LoVo (cell line): ENCODE data around the gene NCBP2.

Experiments
- DNase-seq: peaks from one replicate; pipeline ENCODE4 v3.0.0-alpha.2; 2016; ENCODE audit warnings: low spot score

The NCBP2 gene

DNA sequence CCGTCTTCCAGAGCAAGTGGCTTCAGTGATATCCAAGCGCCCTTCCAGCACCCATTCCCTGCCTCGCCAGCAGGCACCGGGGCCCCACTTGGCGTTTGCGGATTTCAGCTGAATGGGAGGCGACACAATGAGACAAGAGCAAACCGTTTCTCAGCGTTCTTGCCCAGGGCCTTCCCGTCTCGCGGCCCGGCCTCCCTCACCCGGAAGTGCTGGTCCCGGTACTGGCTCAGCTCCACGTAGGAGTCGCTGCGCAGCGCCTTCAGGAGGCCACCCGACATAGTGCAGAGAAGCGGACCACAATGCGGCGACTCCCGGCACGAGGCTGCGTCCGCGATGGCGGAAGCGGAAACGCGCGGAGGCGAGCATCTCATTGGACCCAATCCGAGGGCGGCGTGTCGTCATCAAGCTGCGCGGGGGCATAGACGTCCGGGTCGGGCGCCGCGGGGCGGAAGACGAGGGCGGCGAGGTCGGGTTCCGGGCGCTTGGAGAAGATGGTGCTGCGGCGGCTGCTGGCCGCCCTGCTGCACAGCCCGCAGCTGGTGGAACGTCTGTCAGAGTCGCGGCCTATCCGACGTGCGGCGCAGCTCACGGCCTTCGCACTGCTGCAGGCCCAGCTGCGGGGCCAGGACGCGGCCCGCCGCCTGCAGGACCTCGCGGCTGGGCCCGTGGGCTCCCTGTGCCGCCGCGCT is at the start of gene NCBP2:
TSS of gene NCBP2 (minus strand) at position 303 of the 689 bp plus-strand sequence. CDS start at position 278, 25 bp downstream.
- peak; percentile 98 for DNase-seq

DNA sequence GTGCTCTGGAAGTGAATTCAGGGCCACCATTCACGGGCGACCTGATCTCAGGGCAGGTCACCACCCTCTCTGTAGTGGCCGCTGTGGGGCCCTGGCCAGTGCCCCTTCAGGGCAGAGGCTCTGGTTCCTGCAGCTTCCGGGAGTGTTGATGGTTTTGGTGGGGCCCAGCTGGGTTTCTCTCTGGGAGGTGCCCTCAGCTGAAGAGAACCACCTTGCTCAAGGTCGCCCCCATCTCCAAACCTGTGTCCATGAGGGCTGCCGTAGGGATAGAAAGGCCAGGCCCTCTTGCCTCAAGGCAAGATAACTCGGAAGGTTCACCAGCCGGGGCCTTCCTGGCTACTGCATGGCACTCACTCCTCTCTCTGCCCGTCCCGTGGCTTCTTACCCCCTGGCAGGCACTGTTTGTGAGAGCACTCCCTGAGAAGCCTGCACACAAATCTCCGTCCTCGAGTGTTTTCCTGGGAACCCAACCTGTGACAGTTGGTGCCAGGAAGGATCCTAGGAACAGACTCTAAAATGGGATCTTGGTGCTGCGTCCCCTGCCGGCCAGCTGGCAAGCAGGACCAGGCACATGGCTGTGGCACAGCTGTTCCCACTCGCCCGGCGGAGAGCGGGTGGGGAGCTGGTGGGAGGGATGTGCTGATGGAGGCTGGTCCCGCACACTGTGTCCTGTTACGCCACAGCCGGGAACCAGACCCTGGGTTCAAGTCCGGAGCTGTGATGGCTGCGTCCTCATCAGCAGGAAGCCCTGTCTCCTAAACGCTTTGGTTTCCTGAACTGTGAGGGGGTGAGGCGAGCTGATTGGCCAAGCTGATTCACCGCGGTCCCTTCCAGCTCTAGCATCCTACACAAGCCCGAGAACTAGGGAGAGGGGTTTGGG is 49.5 kb upstream of the NCBP2 start:
- no peak for DNase-seq

DNA sequence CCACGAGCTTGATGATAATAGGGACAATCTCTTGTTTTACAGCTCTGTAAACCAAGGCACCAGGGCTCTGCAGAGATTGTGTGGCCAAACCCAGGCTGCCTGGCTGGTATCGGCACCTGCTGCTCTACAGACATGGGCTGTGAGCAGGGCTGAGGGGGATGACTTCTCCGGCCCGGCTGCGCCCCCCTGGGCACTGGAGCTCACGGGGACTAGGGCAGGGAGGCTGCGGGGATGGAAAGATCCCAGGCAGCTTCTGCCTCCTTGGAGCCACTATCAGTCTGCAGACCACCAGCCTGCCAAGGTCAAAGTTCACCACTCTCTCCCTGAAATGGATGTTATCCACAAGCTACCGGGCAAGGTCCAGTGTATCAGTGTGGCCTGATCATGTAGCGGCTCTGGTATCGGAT is 48.3 kb upstream of the NCBP2 start:
- no peak for DNase-seq

DNA sequence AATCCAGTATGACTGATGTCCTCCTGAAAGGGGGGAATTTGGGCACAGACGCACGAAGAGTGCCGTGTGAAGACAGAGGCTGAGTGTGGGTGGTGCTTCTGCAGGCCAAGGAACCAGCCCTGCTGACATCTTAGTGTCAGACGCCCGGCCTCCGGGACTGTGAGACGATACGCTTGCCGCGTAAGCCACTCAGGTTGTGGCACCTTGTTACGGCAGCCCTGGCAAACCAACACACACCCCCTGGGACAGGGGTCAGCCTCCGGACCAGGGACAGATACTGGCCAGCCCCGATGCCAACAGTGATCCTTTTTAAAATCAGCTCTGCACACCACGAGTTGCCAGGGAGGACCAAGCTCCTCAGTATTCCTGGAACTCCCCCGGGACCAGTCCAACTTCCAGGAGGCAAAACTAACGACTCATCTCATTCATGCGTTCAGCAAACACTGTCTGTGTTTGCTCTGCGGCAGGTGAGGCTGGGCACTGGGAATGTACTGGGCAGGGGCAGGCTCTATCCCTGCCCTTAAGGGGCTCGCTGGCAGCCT is 47.5 kb upstream of the NCBP2 start:
- peak; percentile 32 for DNase-seq

DNA sequence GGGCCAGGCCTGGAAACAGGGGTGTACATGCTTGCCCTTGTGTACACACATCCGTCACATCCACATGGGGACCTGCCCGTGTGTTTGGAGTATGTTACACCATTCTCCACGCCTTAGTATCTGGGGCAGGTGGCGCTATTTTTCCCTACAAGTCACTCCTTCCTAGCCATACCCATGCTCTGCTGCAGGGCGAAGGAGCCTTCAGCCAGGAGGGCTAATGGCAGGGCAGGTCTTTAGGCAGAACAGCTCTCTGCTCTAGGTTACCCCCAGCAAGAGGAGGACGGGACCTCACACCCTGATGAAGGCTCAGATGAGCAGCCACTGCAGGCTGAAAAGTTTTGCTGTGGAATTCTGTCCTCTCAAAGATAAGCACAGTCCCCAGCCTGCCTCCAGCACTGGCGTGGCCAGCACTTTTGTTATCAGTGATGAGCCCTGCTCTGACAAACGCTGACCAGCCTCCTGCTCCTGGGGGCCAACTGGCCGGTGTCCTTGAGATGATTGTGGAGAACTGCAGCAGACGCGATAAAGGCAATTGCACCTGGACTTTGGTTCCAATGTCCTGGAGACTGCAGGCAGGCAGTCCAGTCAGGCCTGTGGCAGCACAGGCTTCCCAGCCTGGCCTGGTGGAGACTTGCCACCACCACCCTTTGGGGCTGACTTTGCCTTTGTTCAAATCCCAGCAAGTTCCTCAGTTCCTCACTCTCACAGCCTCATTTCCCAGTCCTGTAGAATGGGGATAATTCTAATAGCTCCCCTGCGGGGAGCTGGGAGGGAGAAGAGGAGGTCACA is 46.1 kb upstream of the NCBP2 start:
- DNase-seq, result no peak

DNA sequence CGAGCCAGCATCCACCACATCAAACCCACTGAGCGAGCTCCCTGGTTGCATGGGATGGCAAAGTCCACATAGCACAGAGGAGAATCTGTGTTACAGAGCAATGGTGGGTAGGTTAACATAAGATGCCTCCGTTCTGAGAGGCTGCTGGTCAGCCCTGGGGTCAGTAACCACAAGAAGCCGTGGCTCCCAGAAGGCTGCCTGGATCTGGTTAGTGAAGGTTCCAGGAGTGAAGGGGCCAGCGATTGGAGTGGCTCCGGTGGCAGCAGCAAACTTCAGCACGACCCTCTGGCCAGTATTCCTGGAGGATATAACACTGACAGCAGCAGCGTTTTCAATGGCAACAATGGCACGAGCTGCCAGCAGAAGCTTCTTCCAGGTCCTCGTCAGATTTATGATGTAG is 44.7 kb upstream of the NCBP2 start:
- DNase-seq, result no peak

DNA sequence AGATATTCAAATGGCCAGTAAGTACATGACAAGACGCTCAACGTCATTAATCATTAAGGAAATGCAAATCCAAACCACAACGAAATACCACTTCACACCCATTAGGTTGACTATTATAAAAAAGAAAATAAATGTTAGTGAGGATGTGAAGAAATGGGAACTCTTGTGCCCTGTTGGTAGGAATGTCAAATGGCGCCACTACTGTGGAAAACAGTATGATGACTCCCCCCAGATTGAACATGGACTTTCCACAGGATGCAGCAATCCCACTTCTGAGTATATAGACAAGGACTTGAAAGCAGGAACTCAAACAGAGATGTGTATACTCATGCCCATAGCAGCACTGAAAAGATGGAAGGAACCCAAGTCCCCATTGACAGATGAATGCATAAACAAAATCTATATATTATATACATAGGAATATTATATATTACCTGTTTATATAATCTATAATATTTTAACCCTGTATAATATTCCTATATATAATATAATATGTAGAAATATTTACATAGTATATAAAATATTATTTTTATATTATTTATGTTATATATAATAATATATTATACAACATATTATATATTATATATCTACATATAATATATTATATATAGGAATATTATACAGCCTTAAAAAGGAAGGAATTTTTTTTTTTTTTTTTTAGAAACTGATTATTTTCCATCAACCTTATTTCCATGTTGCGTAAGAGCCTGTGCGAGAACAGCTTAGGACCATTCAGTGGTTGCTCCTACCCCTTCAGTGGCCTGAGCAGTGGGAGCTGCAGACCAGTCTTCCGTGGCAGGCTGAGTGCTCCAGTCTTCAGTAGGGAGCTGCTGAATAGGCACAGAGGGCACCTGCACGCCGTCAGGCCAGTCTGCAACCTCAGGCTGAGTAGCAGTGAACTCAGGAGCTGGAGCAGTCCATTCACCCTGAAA is 43.9 kb upstream of the NCBP2 start:
- no peak for DNase-seq

DNA sequence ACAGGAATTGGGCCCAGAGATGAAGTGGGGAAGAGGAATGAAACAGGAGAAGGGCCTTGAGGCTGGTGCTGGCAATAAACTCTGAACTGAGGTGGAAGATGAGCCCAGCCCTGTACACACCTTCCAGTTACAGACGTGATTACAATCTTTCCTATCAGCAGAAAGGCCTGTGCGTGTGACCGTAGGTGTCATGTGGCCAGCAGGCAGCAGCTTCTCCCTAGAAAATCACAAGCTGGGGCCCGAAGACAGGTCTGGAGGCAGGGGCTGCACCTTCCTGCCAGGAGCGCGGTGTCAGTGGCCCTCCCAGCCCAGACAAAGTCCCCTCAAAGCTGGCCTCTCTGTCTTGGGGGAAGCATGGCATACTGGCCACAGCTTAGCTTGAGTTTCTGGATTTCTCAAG is 43.0 kb upstream of the NCBP2 start:
- DNase-seq, result no peak

DNA sequence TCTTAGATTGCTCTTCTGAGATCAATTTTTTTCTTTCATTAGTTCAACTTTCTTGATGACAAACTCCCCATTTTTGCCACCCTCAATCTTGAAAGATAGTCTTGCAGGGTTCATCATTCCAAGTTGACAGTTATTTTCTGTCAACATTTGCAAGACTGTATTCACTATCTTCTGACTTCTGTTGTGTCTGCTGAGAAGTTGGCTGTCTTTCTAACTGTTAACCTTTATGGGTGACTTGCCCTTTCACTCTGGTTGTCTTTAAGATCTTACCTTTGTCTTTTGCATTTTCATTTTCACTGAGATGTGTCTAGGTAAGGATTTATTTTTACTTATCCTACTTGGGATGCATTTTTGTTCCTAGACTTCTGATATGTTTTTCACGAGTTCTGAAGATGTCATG is 40.9 kb upstream of the NCBP2 start:
- no peak for DNase-seq

DNA sequence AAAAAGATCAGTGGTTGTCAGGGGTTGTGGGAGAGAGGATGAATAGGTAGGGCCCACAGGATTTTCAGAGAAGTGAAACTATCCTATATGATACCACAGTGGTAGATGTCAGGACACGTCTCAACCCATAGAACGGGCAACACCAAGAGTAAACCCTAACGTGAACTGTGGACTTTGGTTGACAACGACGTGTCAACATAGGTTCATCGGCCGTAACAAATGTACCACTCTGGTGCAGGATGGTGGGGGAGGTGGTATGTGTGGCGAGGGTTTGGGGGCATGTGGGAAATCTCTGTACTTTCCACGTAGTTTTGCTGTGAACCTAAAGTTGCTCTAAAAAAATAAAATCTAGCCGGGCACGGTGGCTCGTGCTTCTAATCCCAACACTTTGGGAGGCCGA is 39.3 kb upstream of the NCBP2 start:
- DNase-seq, result no peak

DNA sequence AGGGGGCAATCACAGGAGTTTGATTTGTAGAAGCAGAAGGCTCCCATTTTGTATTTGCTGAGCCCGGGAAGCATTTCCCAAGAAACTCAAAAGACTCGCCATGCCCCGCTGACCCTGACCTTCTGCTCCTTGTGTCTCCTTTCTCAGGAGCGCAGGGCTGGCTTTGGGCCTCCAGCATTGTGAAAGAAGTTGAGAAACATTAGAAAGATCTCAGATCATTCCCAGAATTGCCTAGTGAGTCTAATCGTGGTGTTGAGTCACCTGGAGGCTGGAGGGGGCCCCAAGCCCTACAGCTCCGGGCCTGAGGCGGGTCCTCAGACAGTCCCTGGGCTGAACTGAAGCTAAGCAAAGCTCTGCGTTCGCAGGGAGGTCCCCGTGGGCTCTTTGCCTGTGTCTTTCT is 37.2 kb upstream of the NCBP2 start:
- no peak for DNase-seq

DNA sequence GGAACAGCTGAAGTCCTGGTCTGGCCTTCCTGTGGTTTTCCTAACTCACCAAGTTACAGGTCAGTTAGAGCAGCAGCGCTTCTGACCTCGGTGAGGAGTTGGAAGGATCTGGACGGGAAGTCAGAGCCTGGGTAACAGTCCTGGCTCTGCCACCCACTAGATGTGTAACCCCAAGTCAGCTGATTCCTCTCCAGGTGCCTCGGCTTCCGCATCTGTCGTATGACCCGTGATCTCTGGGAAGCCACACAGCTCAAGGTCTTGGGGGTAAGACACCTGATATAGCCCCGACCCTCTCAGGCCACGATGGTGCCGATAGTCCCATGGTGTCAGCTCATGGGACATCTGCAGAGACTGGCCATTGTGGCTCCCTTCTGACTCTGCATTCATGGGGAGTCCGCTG is 34.6 kb upstream of the NCBP2 start:
- no peak for DNase-seq

DNA sequence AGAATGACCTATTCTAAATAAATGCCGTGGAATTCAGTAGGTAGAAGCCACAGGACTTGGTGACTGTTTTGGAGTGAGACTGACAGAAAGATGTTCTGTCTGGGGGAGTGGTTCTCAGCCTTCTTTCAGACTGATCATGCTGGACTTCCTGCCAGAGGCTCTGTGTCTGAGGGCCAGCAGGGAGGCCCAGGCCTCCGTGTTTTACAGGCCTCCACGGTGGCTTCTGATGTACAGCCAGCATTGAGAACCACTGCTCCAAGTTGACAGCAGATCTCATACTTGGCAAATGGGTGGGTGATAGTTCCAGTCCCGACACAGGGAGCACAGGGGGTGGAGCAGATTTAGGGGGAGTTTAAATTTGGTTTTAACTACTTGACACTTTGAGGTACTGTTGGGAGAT is 33.0 kb upstream of the NCBP2 start:
- no peak for DNase-seq

DNA sequence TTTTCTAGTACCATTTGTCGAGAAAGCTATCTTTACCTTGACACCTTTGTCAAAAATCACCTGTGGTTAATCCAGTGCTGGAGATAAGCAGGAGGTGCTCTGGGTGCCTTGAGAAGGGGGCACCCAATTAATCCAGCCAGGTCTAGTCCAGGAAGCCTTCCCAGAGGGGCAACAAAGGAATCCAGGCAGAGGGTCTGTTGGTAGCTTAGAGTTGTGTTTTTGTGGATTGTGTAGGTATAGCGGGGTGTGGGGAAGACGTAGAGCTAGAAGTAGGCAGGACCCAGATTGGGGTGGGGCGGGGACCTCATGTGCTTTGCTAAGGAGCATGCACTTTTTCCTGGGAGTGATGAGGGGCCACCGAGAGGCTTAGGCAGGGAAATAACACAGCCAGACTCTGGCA is 32.3 kb upstream of the NCBP2 start:
- no peak for DNase-seq

DNA sequence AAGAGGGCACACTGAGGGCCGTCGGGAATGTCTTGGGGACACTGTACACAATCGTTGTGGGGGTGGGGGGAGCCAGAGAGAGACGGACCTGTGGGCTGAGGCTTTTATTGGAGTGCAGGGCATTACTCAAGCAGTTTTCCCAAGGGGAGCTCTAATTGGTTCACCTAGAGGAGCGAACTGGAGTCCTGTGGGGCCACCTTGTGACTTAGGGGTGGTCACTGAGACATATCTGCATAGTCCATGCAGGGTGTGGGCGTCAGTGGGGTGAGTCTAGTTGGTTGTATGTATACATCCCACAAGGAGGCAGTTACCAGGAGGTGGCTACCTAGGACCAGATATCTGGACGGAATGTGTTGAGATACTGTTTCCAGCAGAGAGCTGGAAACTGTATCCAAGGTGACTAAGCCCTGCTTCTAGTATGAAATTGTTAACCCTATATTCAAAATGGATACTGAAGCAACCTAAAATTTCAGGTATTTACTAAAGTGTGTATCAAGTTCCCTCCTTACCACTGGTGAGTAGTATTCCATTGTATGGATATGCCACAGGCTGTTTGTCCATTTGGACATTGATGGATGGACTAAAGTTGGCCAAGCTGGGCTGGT is 28.9 kb upstream of the NCBP2 start:
- no peak for DNase-seq

DNA sequence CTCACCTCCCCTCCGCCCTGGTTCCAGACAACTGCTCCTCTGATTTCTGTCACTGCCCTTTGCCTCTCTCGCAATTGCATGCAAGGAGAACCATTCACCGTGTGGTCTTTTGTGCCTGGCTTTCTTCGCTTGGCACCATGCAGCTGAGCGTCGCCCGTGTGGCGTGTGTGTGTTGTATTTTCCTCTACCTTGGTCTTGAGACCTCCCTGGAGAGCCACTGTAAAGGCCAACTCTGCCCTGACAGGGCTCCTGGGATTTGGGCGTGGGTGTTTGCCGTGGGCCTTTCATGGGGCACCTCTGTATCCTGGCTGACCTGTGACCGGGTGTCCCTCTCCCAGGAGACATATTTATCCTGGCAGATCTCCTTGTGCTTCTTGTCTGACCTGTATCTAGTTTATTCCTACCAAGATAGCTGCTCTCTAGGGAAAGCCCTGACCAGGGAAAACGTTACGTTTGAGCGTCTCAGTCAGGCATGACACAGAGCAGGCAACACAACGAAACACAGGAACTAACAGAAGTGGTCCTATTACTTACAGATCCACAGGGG is 28.3 kb upstream of the NCBP2 start:
- no peak for DNase-seq

DNA sequence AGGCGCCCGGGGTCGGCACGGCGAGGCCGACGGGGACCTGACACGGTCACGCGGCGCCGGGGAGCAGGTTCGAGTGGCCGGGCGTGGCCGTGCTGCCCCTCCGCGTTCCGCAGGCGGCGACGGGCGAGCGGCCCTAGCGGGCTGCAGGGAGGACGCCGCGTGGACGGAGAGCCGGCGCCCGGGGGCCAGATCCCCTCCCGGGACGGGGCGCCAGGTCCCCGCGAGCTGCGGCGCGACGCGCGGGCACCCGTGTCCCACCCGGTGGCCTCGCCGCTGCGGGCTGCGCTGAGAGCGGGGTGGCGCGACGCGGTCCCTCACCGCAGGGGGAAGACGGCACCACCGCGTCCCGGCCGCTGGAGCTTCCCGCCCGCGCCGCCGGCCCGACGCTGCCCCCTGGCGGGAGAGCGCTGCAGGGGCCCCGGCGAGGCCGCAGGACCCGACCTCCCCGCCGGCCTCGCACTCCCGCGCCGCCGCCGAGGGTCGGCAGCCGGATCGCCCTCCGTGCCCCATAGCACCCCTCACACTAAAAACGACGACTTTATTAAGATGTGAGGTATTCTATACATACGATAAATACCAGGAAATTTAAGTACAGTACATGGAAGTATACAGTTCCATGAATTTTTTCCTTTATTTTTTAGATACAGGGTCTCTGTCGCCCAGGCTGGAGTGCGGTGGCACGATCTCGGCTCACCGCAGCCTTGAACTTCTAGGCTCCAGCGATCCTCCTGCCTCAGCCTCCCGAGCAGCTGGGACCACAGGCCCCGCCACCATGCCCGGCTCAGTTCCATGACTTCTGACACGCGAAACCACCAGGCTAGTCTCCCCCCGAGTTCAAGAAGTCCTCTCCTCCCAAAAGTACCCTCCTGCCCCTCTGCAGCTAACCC is 27.6 kb upstream of the NCBP2 start:
- peak; percentile 85 for DNase-seq

DNA sequence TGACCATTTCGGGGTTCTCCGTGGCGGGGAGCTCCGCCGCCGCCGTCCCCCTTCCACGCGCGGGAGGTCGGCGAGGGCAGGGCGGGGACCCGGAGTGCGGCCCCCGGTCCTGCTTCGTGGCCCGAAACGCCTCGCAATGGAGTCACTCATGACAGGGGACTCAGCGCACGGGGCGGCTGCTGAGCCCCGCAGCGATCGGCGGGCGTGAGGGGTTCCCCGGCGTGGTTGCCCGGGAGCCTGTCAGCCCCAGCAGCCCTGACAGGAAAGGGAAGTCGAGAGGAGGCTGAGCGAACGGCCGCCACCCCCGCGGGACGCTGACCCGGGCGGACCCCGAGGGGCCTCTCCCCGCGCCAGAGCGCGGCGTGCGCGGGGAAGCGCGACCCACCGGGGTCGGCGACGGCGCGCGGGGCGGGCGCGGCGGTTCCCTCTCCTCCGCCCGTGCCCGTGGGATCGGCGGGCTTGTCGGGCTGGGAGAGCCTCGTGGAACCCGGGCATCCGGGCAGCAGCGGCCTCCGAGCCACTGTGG is 26.9 kb upstream of the NCBP2 start:
- no peak for DNase-seq
